HUES64 (cell line): ENCODE data around the gene PRPF6.
A peak's percentile ranks its signal among the peaks of the same experiment; 100 is the strongest.

Experiments
- H3K27ac ChIP-seq: 2 replicates; pipeline ENCODE4 v1.7.0; 2013; ENCODE audit warnings: low read depth, low read length, inconsistent platforms
- H3K27me3 ChIP-seq: 2 replicates; pipeline ENCODE4 v1.6.1; 2013; ENCODE audit warnings: mild to moderate bottlenecking, low read length; ENCODE audit not compliant: insufficient read depth
- H3K36me3 ChIP-seq: 2 replicates; pipeline ENCODE4 v1.6.1; 2013; ENCODE audit warnings: mild to moderate bottlenecking, low read length; ENCODE audit not compliant: insufficient read depth
- H3K4me1 ChIP-seq: 2 replicates; pipeline ENCODE4 v1.6.1; 2013; ENCODE audit warnings: mild to moderate bottlenecking, low read length, moderate library complexity; ENCODE audit not compliant: insufficient read depth
- H3K4me3 ChIP-seq: 2 replicates; pipeline ENCODE4 v1.5.1; 2013; ENCODE audit warnings: mild to moderate bottlenecking, low read length, moderate library complexity
- H3K9ac ChIP-seq: 2 replicates; pipeline ENCODE4 v1.6.1; 2013; ENCODE audit warnings: mild to moderate bottlenecking, low read depth, low read length
- H3K9me3 ChIP-seq: 2 replicates; pipeline ENCODE4 v1.6.1; 2013; ENCODE audit warnings: low read depth, low read length; ENCODE audit not compliant: insufficient read depth
- WGBS: fragments of 150-250, 120-280 bp; methylation state at CpG from one replicate; pipeline ENCODE4 v1.1.7; 2013; ENCODE audit warnings: missing lambda C conversion rate; 5-methylcytosine and 5-hydroxymethylcytosine counted together

Gene PRPF6

DNA sequence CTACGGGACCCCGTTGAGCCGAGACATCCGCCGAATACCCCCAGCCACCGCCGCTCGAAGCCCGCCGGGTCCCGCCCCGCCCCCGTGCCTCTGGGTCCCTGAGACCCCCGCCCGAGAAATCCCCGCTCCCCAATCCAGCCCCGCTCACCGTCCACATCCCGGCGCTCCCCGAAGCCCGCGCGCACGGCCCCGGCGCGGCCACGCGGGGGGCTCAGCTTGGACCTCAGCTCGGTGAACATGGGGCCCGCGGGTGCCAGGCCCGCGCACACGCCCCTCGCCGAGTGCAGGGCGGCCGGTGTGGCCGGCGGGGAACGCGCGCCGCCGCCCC is 1.7 kb upstream of the PRPF6 start:
- Histone ChIP-seq H3K27me3 (peaks cover 9% of the 10 kb centered on the region), H3K4me3 (peak overlapping the region; percentile 87), H3K4me1 (peaks cover 3% of the 10 kb centered on the region; the same call in 1 of the 2 replicates), H3K9me3 (no peaks in the 10 kb centered on the region), H3K36me3 (peaks cover 12% of the 10 kb centered on the region), H3K27ac (no peak overlapping the region; the same call in 1 of the 2 replicates), H3K9ac (peak overlapping the region; percentile 35; the same call in 1 of the 2 replicates)
- WGBS = under 1% methylated on average over 47 of the region's 47 CpGs

DNA sequence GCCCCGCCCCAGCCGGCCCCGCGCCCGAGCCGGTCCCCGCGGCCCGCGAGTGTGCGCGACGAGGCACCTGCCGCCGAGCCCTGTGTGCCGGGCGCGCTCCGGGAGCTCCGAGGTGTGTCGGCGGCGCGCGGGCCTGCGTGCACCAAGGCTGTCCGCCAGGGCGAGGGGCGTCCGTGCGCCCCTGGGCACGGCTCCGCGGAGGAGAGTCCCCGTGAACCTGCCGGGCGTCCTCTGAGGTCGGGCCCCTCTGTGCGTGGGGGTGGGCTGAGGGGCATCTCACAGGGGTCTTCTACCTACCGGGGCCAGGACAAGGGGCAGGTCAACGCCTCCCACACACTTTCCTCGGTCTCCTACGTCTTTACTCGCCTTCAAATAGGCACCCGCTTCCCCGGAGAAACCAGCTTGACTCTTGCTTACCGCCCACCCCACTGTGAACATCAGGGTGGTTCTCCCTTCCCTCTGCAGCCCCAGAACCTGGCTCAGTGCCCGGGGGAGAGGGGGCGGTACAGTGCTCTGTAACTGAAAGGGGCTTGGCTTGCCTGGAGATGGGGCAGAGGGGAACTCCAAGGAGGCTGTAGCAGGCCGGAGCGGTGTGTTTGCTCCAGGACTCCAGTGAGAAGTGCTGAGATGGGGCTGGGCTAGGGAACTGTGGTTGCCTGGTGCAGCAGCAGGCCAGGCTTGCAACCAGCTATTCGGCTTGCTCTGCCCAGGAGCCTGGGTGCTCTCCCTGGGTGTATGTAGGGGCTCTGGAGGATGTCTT is 1.2 kb upstream of the PRPF6 start, which contains the start of gene SAMD10:
TSS of gene SAMD10 (minus strand) at position 86 of the 760 bp plus-strand sequence. CDS start 175 bp downstream, outside the sequence.
- Histone ChIP-seq H3K36me3 (peaks cover 17% of the 10 kb centered on the region), H3K9me3 (no peaks in the 10 kb centered on the region), H3K27ac (peak within 1 kb of the TSS; percentile 52; the same call in 1 of the 2 replicates), H3K4me1 (peaks cover 3% of the 10 kb centered on the region; the same call in 1 of the 2 replicates), H3K27me3 (peaks cover 9% of the 10 kb centered on the region), H3K4me3 (peak within 1 kb of the TSS; percentile 87), H3K9ac (peak within 1 kb of the TSS; percentile 45)
- WGBS = 4% methylated on average over 52 of the region's 52 CpGs

DNA sequence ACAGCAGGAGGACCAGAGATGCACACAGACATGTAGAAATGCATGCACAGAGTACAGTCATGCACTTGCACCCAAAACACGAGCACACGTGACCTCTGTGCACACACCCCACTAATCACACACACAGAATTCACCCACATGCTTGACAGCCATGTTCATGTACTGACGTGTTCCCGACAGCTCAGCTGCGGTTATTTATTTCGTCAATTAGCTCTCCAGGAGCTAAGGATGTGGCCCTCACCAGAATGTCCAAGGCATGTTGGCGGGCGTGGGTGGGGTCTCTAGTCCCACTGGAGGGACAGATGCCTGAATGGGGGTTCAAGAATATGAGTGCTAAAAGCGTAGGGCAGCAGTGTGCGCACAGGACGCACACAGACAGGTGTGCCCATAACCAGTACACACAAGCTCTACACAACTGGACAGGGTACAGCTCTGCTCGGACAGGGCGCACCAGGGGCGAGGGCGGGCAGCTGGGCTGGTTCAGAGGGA is 571 bp upstream of the PRPF6 start:
- Histone ChIP-seq H3K9ac (no peak overlapping the region), H3K4me3 (peak overlapping the region; percentile 87), H3K36me3 (peaks cover 24% of the 10 kb centered on the region), H3K27ac (no peak overlapping the region), H3K27me3 (peaks cover 9% of the 10 kb centered on the region), H3K9me3 (no peaks in the 10 kb centered on the region), H3K4me1 (peaks cover 3% of the 10 kb centered on the region; the same call in 1 of the 2 replicates)
- WGBS = 88% methylated on average over 15 of the region's 15 CpGs

DNA sequence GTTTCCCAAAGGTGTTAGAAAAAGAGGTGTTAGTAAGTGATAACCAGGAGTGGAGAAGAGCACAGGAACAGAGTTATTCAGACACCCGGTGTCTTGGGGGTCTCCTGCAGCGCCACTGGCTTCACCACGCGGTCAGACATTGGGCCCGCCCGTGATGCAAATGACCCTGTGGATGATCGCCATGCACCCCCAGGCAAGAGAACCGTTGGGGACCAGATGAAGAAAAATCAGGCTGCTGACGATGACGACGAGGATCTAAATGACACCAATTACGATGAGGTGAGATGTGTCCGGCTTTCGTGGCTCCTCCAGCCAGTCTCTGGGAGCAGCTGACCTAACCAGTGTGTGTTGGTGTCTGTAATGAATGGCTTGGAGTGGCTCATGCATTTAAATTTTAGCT is 2.0 kb downstream of the PRPF6 start:
- WGBS = 94% methylated on average over 14 of the region's 14 CpGs
- H3K4me1 ChIP-seq = peaks cover 3% of the 10 kb centered on the region; the same call in 1 of the 2 replicates
- peaks cover 5% of the 10 kb centered on the region for H3K27me3 ChIP-seq
- no peaks in the 10 kb centered on the region for H3K9me3 ChIP-seq
- no peak overlapping the region for H3K4me3 ChIP-seq
- no peak overlapping the region for H3K9ac ChIP-seq
- no peak overlapping the region for H3K27ac ChIP-seq
- H3K36me3 ChIP-seq = peaks cover 47% of the 10 kb centered on the region

DNA sequence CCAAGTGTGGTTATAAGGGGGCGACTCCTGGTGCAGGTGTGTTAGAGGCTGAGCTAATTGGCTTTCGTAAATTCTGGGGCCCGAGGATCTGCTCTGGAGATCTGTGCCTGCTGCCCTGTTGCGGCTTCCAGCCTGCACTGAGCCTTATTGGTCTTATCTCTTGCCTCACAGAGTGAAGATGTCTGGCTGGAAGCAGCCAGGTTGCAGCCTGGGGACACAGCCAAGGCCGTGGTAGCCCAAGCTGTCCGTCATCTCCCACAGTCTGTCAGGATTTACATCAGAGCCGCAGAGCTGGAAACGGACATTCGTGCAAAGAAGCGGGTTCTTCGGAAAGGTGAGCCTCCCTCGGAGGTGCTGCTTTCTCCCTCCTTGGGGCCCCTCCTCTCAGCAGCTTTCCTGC is 20.0 kb downstream of the PRPF6 start:
- H3K4me3 ChIP-seq = no peak overlapping the region
- H3K9me3 ChIP-seq = no peaks in the 10 kb centered on the region
- H3K27me3 ChIP-seq = no peaks in the 10 kb centered on the region
- no peaks in the 10 kb centered on the region for H3K4me1 ChIP-seq
- peaks cover 82% of the 10 kb centered on the region for H3K36me3 ChIP-seq
- WGBS = 97% methylated on average over 12 of the region's 12 CpGs
- no peak overlapping the region for H3K27ac ChIP-seq
- no peak overlapping the region for H3K9ac ChIP-seq

DNA sequence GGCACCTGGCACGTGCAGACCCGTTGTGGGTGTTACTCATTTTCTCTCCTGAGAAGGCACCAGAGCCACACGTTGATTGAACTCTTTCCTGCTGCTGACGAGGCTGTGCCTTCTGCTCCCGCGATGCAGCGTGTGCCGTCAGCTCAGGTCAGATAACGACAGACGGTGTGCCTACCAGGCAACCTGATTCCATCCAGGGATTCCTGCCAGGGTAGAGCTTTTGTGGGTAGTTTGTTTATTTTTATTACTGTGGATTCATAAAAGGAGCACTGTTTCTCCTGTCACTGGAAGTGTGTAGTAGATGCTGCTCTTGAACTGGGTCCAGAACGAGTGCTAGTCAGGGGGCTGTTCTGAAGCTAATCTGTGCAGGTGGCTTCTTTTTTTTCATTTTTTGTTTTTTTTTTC is 20.7 kb downstream of the PRPF6 start:
- H3K27me3 ChIP-seq = no peaks in the 10 kb centered on the region
- H3K4me3 ChIP-seq = no peak overlapping the region
- WGBS = 95% methylated on average over 11 of the region's 11 CpGs
- peaks cover 78% of the 10 kb centered on the region for H3K36me3 ChIP-seq
- H3K27ac ChIP-seq = no peak overlapping the region
- no peak overlapping the region for H3K9ac ChIP-seq
- H3K9me3 ChIP-seq = no peaks in the 10 kb centered on the region
- no peaks in the 10 kb centered on the region for H3K4me1 ChIP-seq

DNA sequence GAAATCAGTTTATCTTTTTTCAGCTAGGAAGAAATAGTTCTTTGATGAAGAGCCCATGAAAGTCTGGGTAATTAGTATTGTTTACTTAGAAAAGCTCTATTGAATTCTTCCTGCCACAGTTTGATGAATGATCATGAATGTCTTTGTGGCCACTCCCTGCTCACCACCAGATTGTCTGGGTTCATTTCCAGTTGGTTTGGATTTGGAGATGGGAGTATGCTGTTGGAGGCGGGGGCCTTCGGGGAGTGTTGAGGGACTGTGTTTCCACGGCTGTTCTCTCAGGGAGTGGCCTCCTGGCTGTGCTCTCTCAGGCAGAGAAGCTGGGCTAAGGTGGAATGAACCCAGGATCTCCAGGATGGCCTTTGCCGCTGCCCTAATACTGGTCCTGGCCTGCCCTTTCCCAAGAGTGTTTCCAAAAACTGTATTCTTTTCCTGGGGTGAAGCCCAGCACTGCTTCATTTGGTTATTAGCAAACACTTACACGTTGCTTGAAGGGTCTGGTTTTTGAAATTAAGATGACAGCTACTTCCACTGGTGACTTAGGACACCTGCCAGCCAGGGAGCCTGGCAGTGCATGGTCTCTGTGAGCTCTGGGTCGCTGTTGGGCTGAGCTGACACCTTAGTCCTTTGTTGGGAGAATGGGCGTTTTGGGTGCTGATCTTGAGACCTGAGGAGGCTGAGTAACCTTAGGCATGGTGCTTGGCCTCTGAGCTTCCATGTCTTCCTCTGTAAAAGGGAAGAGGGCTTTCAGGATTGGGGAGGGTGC is 23.2 kb downstream of the PRPF6 start:
- Histone ChIP-seq H3K9me3 (peaks cover 3% of the 10 kb centered on the region; the same call in 1 of the 2 replicates), H3K27ac (no peak overlapping the region), H3K36me3 (peaks cover 80% of the 10 kb centered on the region), H3K9ac (no peak overlapping the region), H3K4me1 (no peaks in the 10 kb centered on the region), H3K27me3 (no peaks in the 10 kb centered on the region), H3K4me3 (no peak overlapping the region)
- WGBS = 96% methylated on average over 7 of the region's 7 CpGs

DNA sequence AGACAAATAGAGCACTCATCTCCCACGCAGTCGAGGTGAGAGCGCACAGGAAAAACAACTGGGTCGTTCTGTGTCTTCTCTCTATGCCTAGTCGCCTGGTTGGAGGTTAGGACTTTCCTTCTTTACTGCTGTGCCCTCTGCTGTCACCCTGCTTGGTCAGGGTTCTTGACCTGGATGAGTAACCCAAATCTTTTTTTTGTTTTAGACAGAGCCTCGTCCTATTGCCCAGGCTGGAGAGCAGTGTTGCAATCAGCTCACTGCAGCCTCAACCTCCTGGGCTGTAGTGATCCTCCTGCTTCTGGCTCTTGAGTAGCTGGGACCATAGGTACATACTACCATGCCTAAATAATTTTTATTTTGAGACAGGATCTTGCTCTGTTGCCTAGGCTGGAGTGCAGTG is 24.5 kb downstream of the PRPF6 start:
- Histone ChIP-seq H3K27me3 (no peaks in the 10 kb centered on the region), H3K27ac (no peak overlapping the region), H3K9ac (no peak overlapping the region), H3K4me3 (no peak overlapping the region), H3K4me1 (no peaks in the 10 kb centered on the region), H3K9me3 (peaks cover 3% of the 10 kb centered on the region; the same call in 1 of the 2 replicates), H3K36me3 (peaks cover 77% of the 10 kb centered on the region)
- 93% methylated on average over 6 of the region's 6 CpGs for WGBS

DNA sequence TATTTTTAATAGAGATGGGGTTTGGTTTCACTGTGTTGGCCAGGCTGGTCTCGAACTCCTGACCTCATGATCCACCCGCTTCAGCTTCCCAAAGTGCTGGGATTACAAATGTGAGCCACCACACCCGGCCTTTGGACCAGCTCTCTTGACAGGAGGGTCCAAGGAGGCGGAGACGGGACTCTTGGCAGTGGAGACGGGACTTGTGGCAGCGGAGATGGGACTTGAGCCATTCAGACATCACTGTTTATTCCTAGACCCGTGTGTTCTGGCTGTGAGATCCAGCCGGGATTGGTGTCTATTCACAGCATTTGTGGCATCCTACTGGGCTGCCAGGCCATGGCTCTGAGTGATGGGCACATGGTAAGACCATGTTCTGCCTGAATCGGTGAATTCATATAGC is 25.6 kb downstream of the PRPF6 start:
- WGBS = 95% methylated on average over 10 of the region's 10 CpGs
- H3K4me1 ChIP-seq = no peaks in the 10 kb centered on the region
- no peak overlapping the region for H3K9ac ChIP-seq
- H3K27ac ChIP-seq = no peak overlapping the region
- no peak overlapping the region for H3K4me3 ChIP-seq
- peaks cover 3% of the 10 kb centered on the region; the same call in 1 of the 2 replicates for H3K9me3 ChIP-seq
- H3K27me3 ChIP-seq = no peaks in the 10 kb centered on the region
- peaks cover 78% of the 10 kb centered on the region for H3K36me3 ChIP-seq

DNA sequence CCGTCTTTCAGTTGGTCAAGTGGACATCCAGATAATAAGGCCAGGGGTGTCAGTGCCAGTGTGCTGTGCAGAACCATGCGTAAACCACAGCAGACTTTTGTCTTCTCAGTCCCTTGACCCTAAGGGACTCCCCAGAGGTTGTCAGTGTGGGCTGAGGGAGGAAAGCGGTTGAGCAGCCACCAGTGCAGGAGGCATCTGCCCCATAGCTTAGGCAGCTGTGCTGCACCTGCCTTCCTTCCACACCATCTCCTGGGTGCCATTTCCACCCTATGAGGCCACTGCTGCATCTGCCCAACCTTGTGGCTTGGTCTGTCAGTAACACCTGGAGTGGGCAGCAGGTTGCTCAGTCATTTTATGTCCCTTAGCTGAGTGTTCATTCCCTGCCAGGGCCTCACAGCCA is 26.0 kb downstream of the PRPF6 start:
- Histone ChIP-seq H3K27me3 (no peaks in the 10 kb centered on the region), H3K9ac (no peak overlapping the region), H3K36me3 (peaks cover 76% of the 10 kb centered on the region), H3K4me1 (no peaks in the 10 kb centered on the region), H3K4me3 (no peak overlapping the region), H3K27ac (no peak overlapping the region), H3K9me3 (peaks cover 3% of the 10 kb centered on the region; the same call in 1 of the 2 replicates)
- 94% methylated on average over 3 of the region's 3 CpGs for WGBS

DNA sequence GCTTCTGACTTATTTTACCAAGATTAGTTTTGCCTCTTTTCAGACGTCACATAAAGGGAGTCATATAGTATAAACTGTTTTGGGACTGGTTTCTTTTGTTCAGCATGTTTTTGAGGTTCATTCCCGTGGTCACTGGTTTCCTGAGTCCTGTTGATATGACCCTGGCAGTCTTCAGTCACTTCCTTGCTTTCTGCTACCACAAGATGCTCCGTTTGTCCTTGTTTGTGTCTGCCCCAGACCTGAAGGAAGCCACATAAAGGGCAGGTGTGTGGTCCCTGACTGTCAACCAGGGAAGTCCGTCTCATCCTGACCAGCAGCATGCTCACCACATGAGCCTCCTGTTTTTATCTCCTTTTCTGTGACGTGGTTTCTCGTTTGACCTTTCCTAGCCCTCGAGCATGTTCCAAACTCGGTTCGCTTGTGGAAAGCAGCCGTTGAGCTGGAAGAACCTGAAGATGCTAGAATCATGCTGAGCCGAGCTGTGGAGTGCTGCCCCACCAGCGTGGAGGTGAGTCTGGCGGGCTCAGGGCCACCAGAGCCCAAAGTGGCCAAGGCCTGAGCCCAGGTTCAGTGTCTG is 29.0 kb downstream of the PRPF6 start:
- peaks cover 74% of the 10 kb centered on the region for H3K36me3 ChIP-seq
- no peaks in the 10 kb centered on the region for H3K27me3 ChIP-seq
- H3K9ac ChIP-seq = no peak overlapping the region
- H3K4me3 ChIP-seq = no peak overlapping the region
- no peaks in the 10 kb centered on the region for H3K4me1 ChIP-seq
- WGBS = 91% methylated on average over 13 of the region's 13 CpGs
- H3K9me3 ChIP-seq = peaks cover 3% of the 10 kb centered on the region; the same call in 1 of the 2 replicates
- no peak overlapping the region for H3K27ac ChIP-seq
